GM15510 (cell line): ENCODE measurements around the gene COL10A1.

Experiments
- POLR2A ChIP-seq: IDR thresholded peaks from 3 replicates; pipeline ENCODE4 v1.6.1; 2011; ENCODE audit warnings: borderline replicate concordance; ENCODE audit not compliant: insufficient read length; ENCODE audit errors: extremely low read depth

Gene COL10A1

GRCh38 chr6:116101790-116102189 is 24.1 kb downstream of the COL10A1 start:
- no peak for TF ChIP-seq POLR2A

- no peak for TF ChIP-seq POLR2A
Observed at GRCh38 chr6:116101302-116101718, 24.6 kb downstream of the COL10A1 start.

GRCh38 chr6:116100419-116101301 is 25.3 kb downstream of the COL10A1 start, which contains the start of gene NT5DC1:
Gene NT5DC1, plus strand, starts transcription at chr6:116100853. Its CDS starts 78 bp downstream, at chr6:116100931.
- peak; percentile 94 for TF ChIP-seq POLR2A

GRCh38 chr6:116099036-116099435 is 26.9 kb downstream of the COL10A1 start:
- TF ChIP-seq POLR2A, result no peak

GRCh38 chr6:116096979-116097816 is 28.7 kb downstream of the COL10A1 start:
- TF ChIP-seq POLR2A, result no peak

- TF ChIP-seq POLR2A, result no peak
Observed at GRCh38 chr6:116094041-116094440, 31.9 kb downstream of the COL10A1 start.

- TF ChIP-seq POLR2A, result no peak
Observed at GRCh38 chr6:116090251-116090650, 35.7 kb downstream of the COL10A1 start.

- TF ChIP-seq POLR2A, result no peak
Observed at GRCh38 chr6:116088946-116089345, 37.0 kb downstream of the COL10A1 start.

GRCh38 chr6:116087437-116088027 is 38.4 kb downstream of the COL10A1 start:
- TF ChIP-seq POLR2A, result no peak

GRCh38 chr6:116084284-116084683 is 41.6 kb downstream of the COL10A1 start:
- TF ChIP-seq POLR2A, result no peak

GRCh38 chr6:116083052-116083451 is 42.9 kb downstream of the COL10A1 start:
- no peak for TF ChIP-seq POLR2A

- no peak for TF ChIP-seq POLR2A
Observed at GRCh38 chr6:116078945-116079344, 47.0 kb downstream of the COL10A1 start.

GRCh38 chr6:116078522-116078921 is 47.4 kb downstream of the COL10A1 start:
- TF ChIP-seq POLR2A, result no peak

- no peak for TF ChIP-seq POLR2A
Observed at GRCh38 chr6:116074732-116075390, 51.1 kb downstream of the COL10A1 start.

- no peak for TF ChIP-seq POLR2A
Observed at GRCh38 chr6:116073765-116074440, 52.0 kb downstream of the COL10A1 start.

- no peak for TF ChIP-seq POLR2A
Observed at GRCh38 chr6:116072368-116072767, 53.6 kb downstream of the COL10A1 start.
